ENCODE results near the gene FXYD3.
"Not testable (repeated sequence)": the region's sequence is repeated elsewhere in the genome, so short reads cannot be mapped to it uniquely, and the experiment has no call there.

FXYD3 gene

DNA sequence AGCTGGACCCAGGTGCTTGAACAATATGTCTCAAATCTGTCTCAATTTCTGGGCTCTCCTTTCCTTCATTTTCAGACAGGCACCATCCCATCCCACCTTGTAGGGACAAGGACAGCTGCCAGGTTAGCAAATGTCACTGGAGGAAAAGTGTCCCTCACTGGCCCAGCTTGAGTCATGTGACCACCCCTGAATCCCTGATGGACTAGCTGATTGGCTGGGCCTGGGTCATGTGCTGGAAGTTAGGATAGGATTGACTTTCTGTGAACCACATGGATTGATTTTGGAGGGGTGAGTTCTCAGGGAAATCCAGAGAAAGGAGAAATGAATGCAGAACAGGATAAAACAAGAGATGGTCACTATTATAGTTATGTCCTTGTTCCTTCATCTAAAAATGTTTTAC is 28.2 kb upstream of the FXYD3 start:
- DNase-seq: no peak

DNA sequence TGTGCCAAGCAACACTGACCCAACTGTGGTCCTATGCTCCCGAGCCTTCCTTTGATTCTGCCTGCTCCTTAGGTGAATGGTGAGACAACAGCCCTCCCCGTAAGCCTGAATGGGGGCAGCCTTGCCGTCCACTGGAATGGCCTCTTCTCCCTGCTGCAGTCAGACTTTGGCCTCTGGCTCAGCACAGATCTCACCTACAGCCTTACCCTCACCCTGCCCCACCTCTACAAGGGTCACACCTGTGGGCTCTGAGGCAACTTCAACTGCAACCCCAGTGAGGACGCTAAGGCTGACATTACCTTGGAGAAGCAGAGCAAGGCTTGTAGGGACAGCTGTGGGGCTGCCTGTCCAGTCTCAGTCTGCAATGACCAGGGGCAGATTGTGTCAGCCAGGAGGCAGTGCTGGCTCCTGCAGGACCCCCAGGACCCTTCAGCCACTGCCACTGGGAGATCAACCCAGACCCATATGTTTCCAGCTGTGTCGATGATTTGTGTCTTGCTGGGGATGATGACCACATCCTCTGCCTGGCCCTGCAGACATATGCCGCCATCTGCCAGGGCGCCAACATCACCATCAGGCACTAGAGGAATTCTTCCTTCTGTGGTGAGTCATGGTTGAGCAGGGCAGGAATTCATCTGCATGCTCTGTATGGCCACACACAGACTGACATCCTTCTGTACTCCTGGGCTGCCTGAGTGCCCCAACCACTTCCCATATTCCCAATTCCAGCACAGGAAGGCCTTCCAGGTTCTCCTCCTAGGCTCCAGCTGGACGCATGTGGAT is 27.3 kb upstream of the FXYD3 start:
- no peak for DNase-seq

GRCh38 chr19:35089554-35089953 is 26.1 kb upstream of the FXYD3 start:
- DNase-seq: no peak

GRCh38 chr19:35090160-35090505 is 25.5 kb upstream of the FXYD3 start:
- DNase-seq: no peak

GRCh38 chr19:35090506-35091214 is 25.0 kb upstream of the FXYD3 start:
- DNase-seq: peak; percentile 88

DNA sequence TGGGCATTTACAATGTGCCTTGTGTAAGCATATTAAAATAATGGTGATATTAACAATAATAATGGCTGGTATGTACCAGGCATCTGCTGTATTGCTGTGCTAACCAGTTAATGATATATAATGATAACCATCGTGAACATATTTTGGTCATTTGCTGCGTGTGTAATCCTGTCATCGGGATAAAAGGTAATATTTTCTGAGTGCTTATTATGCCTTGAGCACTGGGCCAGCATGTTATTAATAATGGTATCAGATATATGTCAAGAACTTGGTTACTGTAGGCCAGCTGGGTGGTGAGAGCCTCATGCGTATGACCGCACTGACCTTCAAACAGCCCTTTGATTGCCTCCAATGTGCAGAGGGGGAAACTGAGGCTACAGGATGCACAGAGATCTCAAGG is 22.2 kb upstream of the FXYD3 start:
- DNase-seq: no peak

DNA sequence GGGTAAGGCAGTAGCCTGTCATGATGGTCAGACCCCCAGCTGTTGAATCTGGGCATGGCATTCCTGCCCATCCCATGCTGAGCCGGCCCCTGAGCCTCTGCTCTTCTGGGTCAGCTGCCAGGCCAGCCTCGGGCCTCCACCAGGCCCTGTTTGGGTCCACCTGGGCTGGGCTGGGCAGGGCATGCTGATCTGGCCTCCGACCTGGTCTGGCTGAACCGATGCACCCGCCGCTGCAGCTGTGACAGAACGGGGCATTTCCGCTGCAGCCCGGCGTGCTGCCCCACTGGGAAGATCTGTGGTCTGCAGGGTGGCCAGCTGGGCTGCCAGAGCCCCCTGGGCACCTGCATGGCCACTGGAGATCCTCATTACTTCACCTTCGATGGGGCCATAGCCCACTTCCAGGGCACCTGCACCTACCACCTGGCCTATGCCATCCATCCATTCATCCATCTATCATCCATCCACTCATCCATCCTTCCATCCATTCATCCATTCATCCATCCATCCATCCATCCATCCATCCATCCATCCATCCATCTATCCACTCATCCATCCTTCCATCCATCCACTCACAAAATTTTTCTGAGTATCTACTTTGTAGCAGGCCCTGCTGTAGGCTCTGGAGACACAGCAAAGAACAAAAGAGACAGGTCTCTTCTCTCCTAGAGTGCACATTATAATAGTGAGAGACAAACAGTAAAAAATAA is 21.5 kb upstream of the FXYD3 start:
- no peak for DNase-seq

- no peak for DNase-seq
Observed at GRCh38 chr19:35094656-35095055, 21.0 kb upstream of the FXYD3 start.

DNA sequence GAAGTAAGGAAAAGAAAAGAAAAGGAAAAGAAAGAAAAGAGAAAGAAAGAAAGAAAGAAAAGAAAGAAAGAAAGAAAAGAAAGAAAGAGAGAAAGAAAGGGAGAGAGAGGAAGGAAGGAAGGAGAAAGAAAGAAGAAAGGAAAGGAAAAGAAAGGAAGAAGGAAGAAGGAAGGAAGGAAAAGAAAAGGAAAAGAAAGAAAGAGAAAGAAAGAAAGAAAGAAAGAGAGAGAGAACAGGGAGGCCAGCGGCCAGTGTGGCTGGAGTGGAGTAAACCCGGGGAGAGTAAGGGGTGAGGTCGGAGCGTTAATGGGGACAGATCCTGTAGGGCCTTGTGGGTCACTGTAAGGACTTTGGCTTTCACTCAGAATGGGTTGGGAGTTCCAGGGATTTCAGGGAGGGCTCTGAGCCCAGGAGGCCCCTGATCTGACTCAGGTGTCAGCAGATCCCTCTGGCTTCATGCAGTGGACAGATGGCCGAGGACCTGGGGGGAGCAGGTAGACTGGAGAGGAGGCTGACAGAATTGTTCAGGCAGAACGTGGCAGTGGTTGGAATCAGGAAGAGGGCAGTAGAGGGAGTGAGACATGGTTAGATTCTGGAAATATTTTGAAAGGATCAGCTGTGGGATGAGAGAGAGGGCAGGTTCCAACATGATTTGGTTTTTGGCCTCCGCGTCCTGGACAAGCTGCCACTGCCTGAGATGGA is 19.8 kb upstream of the FXYD3 start:
- no peak for DNase-seq

- no peak for DNase-seq
Observed at GRCh38 chr19:35098413-35099049, 17.1 kb upstream of the FXYD3 start.

GRCh38 chr19:35099155-35099896 is 16.3 kb upstream of the FXYD3 start:
- no peak for DNase-seq

DNA sequence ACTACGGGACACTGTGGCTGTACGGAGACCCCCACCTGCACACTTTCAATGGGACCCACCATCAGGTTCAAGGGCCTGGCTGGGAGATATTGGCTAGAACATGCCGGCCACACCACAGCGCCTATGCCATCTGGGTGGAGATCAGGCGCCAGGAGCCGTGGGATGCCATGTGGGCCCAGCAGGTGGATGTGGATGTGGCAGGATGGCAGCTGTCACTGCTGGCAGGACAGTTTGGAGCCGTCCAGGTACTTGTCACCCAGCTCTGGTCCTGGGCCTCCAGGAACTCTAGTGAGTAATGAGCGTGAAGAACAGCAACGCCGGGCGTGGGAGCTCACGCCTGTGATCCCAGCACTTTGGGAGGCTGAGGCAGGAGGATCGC is 15.7 kb upstream of the FXYD3 start:
- DNase-seq: no peak

DNA sequence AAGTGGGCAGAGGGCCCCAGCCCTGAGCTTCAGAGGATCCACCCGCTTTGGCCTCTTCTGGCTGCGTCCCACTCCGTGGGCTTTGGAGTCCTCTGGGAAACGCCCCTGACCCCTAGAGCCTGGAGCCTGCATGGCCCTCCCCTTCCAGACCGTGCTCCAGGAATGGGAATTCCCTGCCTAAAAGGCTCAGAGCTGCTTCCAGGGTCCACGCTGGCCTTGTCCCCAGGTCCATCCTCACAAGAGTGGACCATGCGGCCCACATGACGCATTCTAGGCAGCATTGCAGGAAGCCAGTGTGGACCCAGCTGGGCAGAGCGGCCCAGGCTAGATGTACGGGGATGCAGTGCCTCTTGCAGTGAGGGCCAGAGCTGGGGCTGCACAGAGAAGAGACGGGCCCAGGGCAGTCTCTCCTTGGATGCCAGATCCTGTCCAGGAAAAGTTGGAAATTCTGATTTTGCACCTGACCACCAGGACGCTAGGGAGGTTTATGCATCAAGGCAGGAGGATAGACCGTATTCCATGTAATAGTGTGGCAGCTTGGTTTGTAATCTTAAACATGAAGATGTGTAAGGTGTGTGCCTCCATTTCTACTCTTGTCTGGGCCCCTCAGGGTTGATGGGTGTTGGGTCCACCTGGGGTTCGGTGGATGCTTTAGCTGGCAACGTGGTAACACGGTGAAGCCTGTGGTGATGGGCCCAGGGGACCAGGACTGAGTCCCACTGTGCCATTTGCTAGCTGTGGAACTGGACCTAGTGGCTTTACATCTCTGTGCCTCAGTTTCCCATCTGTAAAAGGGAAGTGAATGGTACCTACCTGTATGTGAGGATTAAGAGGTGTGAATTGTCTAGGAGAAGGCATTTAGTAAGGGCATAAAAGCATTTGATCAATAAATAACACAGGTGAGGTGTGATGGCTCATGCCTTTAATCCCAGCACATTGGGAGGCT is 14.8 kb upstream of the FXYD3 start:
- DNase-seq: no peak

- DNase-seq: not testable (repeated sequence)
Observed at GRCh38 chr19:35101949-35102348, 13.7 kb upstream of the FXYD3 start.

DNA sequence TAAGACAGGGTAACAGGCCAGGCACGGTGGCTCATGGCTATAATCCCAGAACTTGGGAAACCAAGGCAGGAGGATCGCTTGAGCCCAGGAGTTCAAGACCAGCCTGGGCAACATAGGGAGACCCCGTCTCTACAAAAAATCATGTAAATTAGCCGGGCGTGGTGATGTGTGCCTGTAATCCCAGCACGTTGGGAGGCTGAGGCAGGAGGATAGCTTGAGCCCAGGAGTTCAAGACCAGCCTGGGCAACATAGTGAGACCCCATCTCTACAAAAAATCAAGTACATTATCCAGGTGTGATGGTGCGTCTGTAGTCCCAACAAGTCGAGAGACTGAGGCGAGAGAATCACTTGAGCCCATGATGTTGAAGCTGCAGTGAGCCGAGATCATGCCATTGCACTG is 12.0 kb upstream of the FXYD3 start:
- not testable (repeated sequence) for DNase-seq

- DNase-seq: no peak
Observed at GRCh38 chr19:35104361-35104760, 11.3 kb upstream of the FXYD3 start.

DNA sequence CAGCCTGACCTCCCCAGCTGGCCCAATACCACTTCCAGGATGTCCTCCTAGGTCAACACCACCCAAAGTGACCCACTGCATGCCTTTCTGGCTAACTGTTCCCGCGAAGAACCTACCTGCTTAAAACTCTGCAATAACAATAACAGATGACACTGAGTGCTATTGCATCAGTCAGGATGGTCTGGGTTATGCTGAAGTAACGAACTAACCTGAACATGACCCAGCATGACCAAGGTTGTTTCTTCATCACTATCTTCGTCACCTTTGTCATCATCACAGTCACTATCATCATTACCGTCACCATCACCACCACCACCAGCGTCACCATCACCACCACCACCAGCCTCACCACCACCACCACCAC is 10.6 kb upstream of the FXYD3 start:
- no peak for DNase-seq

DNA sequence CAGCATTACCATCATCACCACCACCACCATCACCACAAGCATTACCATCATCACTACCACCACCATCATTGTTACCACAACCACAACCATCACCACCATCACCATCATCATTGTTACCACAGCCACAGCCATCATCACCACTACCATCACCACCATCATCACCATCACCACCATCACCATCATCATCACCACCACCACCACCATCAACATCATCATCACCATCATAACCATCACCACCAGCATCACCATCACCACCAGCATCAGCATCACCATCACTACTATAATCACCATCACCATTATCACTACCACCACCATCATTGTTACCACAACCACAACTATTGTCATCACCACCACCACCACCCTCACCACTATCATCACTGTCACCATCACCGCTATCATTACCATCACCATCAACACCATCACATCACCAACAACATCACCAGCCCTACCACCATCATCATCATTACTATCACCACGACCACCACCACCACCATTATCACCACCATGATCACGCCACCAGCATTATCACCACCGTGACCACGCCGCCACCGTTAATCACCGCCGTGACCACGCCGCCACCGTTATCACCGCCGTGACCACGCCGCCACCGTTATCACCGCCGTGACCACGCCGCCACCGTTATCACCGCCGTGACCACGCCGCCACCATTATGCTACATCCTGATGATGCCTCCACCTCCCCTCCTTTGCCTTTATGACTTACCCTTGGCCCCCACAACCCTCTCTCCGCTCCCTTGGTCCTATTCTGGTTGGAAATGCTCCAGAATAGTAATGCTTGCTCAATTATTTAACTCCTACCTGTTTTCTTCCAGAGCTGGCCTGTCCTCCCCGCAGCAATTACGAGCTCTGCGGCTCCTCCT is 10.0 kb upstream of the FXYD3 start:
- DNase-seq: no peak

DNA sequence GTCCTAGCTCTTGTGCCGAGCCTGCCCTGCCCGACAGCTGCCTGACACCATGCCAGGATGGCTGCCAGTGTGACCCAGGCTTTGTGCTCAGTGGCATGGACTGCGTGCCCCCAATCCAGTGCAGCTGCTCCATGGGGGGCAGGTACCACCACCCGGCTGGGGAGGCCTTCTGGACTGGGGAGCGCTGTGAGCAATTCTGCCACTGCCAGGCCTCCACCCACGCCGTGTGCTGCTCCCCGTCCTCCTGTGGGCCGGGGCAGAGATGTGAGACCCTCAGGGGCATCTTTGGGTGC is 9.4 kb upstream of the FXYD3 start:
- no peak for DNase-seq

DNA sequence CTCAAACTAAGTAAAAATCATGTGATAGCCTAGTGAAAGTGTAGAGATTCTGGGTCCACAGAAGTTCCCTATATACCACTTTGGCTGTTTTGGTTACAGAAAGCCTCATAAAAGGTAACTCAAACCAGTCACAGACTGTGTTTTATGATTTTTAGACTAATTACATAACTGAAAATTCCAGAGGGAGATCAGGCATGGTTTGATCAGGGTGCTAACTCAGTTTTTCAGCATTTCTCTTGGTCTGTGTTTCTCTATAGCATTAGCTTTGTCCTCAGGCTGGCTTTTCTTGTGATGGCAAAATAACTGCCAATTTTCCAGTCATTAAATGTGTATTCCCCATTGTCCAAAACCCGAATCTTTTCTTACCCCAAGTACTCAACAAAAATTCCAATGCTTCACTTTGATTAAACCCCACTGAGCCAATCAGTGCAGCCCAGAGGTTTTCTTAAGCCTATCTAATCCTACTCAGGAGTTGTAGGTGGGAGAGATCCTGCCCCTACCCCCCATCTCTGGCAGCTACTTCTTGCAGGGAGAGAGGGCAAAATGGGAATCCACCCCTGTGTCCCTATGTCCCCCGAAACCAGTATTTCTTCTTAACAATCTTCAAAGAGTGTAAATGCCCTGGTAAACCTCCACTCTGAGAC is 8.6 kb upstream of the FXYD3 start:
- no peak for DNase-seq

All from NCI-H1694 (cell line).